ENCODE results near the gene RGS3.

DNA sequence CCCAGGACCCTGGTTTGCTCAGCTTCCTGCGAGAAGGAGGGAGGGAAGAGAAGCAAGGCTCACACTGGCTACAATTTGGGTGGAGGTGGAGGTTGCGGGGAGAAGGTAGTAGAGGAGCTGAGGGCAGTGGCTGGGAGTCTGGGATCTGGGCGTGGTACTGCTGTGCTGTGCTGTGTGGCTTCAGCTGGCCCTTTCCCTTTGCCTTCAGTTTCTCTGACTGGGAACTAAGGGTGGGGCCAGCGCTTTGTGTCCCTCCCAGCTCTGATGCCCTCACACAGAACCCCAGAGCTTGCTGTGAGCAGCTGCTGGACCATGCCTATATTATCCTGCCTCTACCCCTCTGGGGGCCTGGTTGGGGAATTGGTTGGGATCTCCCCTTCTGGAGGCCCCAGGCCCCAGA is 60.9 kb downstream of the RGS3 start:
- TF ChIP-seq, protein P1, sequence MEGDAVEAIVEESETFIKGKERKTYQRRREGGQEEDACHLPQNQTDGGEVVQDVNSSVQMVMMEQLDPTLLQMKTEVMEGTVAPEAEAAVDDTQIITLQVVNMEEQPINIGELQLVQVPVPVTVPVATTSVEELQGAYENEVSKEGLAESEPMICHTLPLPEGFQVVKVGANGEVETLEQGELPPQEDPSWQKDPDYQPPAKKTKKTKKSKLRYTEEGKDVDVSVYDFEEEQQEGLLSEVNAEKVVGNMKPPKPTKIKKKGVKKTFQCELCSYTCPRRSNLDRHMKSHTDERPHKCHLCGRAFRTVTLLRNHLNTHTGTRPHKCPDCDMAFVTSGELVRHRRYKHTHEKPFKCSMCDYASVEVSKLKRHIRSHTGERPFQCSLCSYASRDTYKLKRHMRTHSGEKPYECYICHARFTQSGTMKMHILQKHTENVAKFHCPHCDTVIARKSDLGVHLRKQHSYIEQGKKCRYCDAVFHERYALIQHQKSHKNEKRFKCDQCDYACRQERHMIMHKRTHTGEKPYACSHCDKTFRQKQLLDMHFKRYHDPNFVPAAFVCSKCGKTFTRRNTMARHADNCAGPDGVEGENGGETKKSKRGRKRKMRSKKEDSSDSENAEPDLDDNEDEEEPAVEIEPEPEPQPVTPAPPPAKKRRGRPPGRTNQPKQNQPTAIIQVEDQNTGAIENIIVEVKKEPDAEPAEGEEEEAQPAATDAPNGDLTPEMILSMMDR (IDR thresholded peaks at IDR 0.05; ENCODE audit: low read depth, low read length) = no peak
- no peak for TF ChIP-seq EZH2phosphoT487 (IDR thresholded peaks at IDR 0.05; ENCODE audit: low read depth)

All from OCI-LY3 (cell line).